HUES48 (cell line): ENCODE data around the gene TNFAIP2.

Source experiments
- H3K27ac ChIP-seq: one replicate; pipeline ENCODE4 v1.7.0; 2013; ENCODE audit warnings: low read depth, low read length, inconsistent platforms
- H3K27me3 ChIP-seq: 2 replicates; pipeline ENCODE4 v1.6.1; 2013; ENCODE audit warnings: mild to moderate bottlenecking, low read length; ENCODE audit not compliant: control insufficient read depth, insufficient read depth
- H3K36me3 ChIP-seq: 2 replicates; pipeline ENCODE4 v1.6.1; 2013; ENCODE audit warnings: low read length; ENCODE audit not compliant: control insufficient read depth, insufficient read depth
- H3K4me1 ChIP-seq: 2 replicates; pipeline ENCODE4 v1.6.1; 2013; ENCODE audit warnings: mild to moderate bottlenecking, low read length; ENCODE audit not compliant: control insufficient read depth, insufficient read depth
- H3K4me3 ChIP-seq: 2 replicates; pipeline ENCODE4 v1.5.1; 2013; ENCODE audit warnings: mild to moderate bottlenecking, low read depth, low read length
- H3K9ac ChIP-seq: 2 replicates; pipeline ENCODE4 v1.6.1; 2013; ENCODE audit warnings: mild to moderate bottlenecking, low read depth, low read length, moderate library complexity
- H3K9me3 ChIP-seq: 2 replicates; pipeline ENCODE4 v1.6.1; 2013; ENCODE audit warnings: low read length; ENCODE audit not compliant: control insufficient read depth, insufficient read depth

Gene TNFAIP2

GRCh38 chr14:103096387-103096786, 26.9 kb upstream of the TNFAIP2 start:
- Histone ChIP-seq H3K9me3 (no peaks in the 10 kb centered on the region), H3K27ac (no peak overlapping the region), H3K4me3 (no peak overlapping the region), H3K9ac (no peak overlapping the region), H3K27me3 (no peaks in the 10 kb centered on the region), H3K4me1 (peaks cover 12% of the 10 kb centered on the region), H3K36me3 (no peaks in the 10 kb centered on the region)

GRCh38 chr14:103097244-103097993, 25.8 kb upstream of the TNFAIP2 start:
- Histone ChIP-seq H3K27me3 (peaks cover 5% of the 10 kb centered on the region; the same call in 1 of the 2 replicates), H3K36me3 (no peaks in the 10 kb centered on the region), H3K4me3 (no peak overlapping the region), H3K4me1 (peaks cover 12% of the 10 kb centered on the region), H3K27ac (no peak overlapping the region), H3K9ac (no peak overlapping the region), H3K9me3 (no peaks in the 10 kb centered on the region)

- peaks cover 12% of the 10 kb centered on the region for H3K4me1 ChIP-seq
- no peak overlapping the region for H3K27ac ChIP-seq
- H3K9me3 ChIP-seq: no peaks in the 10 kb centered on the region
- no peaks in the 10 kb centered on the region for H3K36me3 ChIP-seq
- H3K4me3 ChIP-seq: no peak overlapping the region
- peaks cover 13% of the 10 kb centered on the region for H3K27me3 ChIP-seq
- no peak overlapping the region for H3K9ac ChIP-seq
These were observed 25.0 kb upstream of the TNFAIP2 start for GRCh38 chr14:103097994-103098957.

GRCh38 chr14:103099081-103099732, 24.1 kb upstream of the TNFAIP2 start:
- no peak overlapping the region for H3K27ac ChIP-seq
- H3K9me3 ChIP-seq: no peaks in the 10 kb centered on the region
- no peaks in the 10 kb centered on the region for H3K36me3 ChIP-seq
- peaks cover 23% of the 10 kb centered on the region for H3K27me3 ChIP-seq
- H3K9ac ChIP-seq: no peak overlapping the region
- H3K4me3 ChIP-seq: no peak overlapping the region
- H3K4me1 ChIP-seq: peaks cover 12% of the 10 kb centered on the region

- H3K36me3 ChIP-seq: no peaks in the 10 kb centered on the region
- peaks cover 29% of the 10 kb centered on the region for H3K27me3 ChIP-seq
- H3K4me1 ChIP-seq: peaks cover 12% of the 10 kb centered on the region
- H3K4me3 ChIP-seq: no peak overlapping the region
- no peak overlapping the region for H3K9ac ChIP-seq
- H3K27ac ChIP-seq: no peak overlapping the region
- no peaks in the 10 kb centered on the region for H3K9me3 ChIP-seq
These were observed 23.5 kb upstream of the TNFAIP2 start for GRCh38 chr14:103099733-103100280.

- H3K27ac ChIP-seq: no peak overlapping the region
- H3K4me1 ChIP-seq: peaks cover 12% of the 10 kb centered on the region
- H3K4me3 ChIP-seq: no peak overlapping the region
- H3K9me3 ChIP-seq: no peaks in the 10 kb centered on the region
- no peak overlapping the region for H3K9ac ChIP-seq
- no peaks in the 10 kb centered on the region for H3K36me3 ChIP-seq
- H3K27me3 ChIP-seq: peaks cover 34% of the 10 kb centered on the region
These were observed 22.8 kb upstream of the TNFAIP2 start for GRCh38 chr14:103100281-103101121.

GRCh38 chr14:103101257-103101962, 21.9 kb upstream of the TNFAIP2 start:
- H3K9me3 ChIP-seq: no peaks in the 10 kb centered on the region
- H3K4me1 ChIP-seq: peaks cover 12% of the 10 kb centered on the region
- no peak overlapping the region for H3K9ac ChIP-seq
- H3K27ac ChIP-seq: no peak overlapping the region
- peaks cover 35% of the 10 kb centered on the region for H3K27me3 ChIP-seq
- no peaks in the 10 kb centered on the region for H3K36me3 ChIP-seq
- H3K4me3 ChIP-seq: no peak overlapping the region

- H3K9ac ChIP-seq: no peak overlapping the region
- no peak overlapping the region for H3K4me3 ChIP-seq
- no peaks in the 10 kb centered on the region for H3K36me3 ChIP-seq
- no peaks in the 10 kb centered on the region for H3K9me3 ChIP-seq
- peaks cover 8% of the 10 kb centered on the region for H3K4me1 ChIP-seq
- H3K27me3 ChIP-seq: peaks cover 35% of the 10 kb centered on the region
- H3K27ac ChIP-seq: no peak overlapping the region
These were observed 21.1 kb upstream of the TNFAIP2 start for GRCh38 chr14:103101963-103102688.

GRCh38 chr14:103102689-103103260, 20.5 kb upstream of the TNFAIP2 start:
- no peak overlapping the region for H3K27ac ChIP-seq
- peaks cover 8% of the 10 kb centered on the region for H3K4me1 ChIP-seq
- no peaks in the 10 kb centered on the region for H3K36me3 ChIP-seq
- H3K27me3 ChIP-seq: peaks cover 35% of the 10 kb centered on the region
- no peaks in the 10 kb centered on the region for H3K9me3 ChIP-seq
- H3K4me3 ChIP-seq: no peak overlapping the region
- no peak overlapping the region for H3K9ac ChIP-seq
